HEK293 (cell line): ENCODE data around the gene KBTBD3.

ENCODE experiments used
- CTCF ChIP-seq: fragments of 450-650 bp; formaldehyde crosslinking; IDR thresholded peaks from 2 replicates; pipeline ENCODE4 v1.5.1; 2016; ENCODE audit warnings: missing biosample characterization, missing genetic modification characterization
- ELK4 ChIP-seq: IDR thresholded peaks from 2 replicates; pipeline ENCODE4 v1.6.1; 2011; ENCODE audit warnings: mild to moderate bottlenecking, low read depth, low read length, borderline replicate concordance
- REST ChIP-seq: fragments of 450-650 bp; formaldehyde crosslinking; IDR thresholded peaks from 2 replicates; pipeline ENCODE4 v1.5.1; 2016; ENCODE audit warnings: missing biosample characterization, missing genetic modification characterization
- ZBTB7A ChIP-seq: fragments of 450-650 bp; formaldehyde crosslinking; IDR thresholded peaks from 2 replicates; pipeline ENCODE4 v1.5.1; 2016; ENCODE audit warnings: low read depth, missing biosample characterization, missing genetic modification characterization
- ZFP41 ChIP-seq: fragments of 450-650 bp; formaldehyde crosslinking; IDR thresholded peaks from 2 replicates; pipeline ENCODE4 v1.5.1; 2016; ENCODE audit warnings: missing biosample characterization, missing genetic modification characterization, borderline replicate concordance
- ZNF157 ChIP-seq: fragments of 450-650 bp; formaldehyde crosslinking; IDR thresholded peaks from 2 replicates; pipeline ENCODE4 v1.5.1; 2016; ENCODE audit warnings: missing biosample characterization, missing genetic modification characterization
- ZNF398 ChIP-seq: fragments of 450-650 bp; formaldehyde crosslinking; IDR thresholded peaks from 2 replicates; pipeline ENCODE4 v1.5.1; 2017; ENCODE audit warnings: missing biosample characterization, missing genetic modification characterization
- ZNF513 ChIP-seq: fragments of 450-650 bp; IDR thresholded peaks from 2 replicates; pipeline ENCODE4 v1.5.1; 2018; ENCODE audit warnings: missing biosample characterization, missing genetic modification characterization
- ZNF639 ChIP-seq: fragments of 450-650 bp; formaldehyde crosslinking; IDR thresholded peaks from 2 replicates; pipeline ENCODE4 v1.5.1; 2016; ENCODE audit warnings: missing biosample characterization, missing genetic modification characterization
- ZNF843 ChIP-seq: fragments of 450-650 bp; formaldehyde crosslinking; IDR thresholded peaks from 2 replicates; pipeline ENCODE4 v1.5.1; 2016; ENCODE audit warnings: missing biosample characterization, missing genetic modification characterization
- ZXDB ChIP-seq: fragments of 450-650 bp; formaldehyde crosslinking; IDR thresholded peaks from 2 replicates; pipeline ENCODE4 v1.5.1; 2016; ENCODE audit warnings: missing biosample characterization, missing genetic modification characterization

- TF ChIP-seq CTCF (tag by site-specific recombination) (no peak), ELK4 (no peak), ZNF843 (tag by site-specific recombination) (no peak), REST (no peak), ZFP41 (tag by site-specific recombination) (no peak), ZNF513 (tag by site-specific recombination) (no peak), ZNF157 (tag by site-specific recombination) (no peak), ZNF398 (tag by site-specific recombination) (no peak), ZNF639 (tag by site-specific recombination) (no peak), ZBTB7A (no peak), ZXDB (tag by site-specific recombination) (no peak)
These were observed 46.5 kb downstream of the KBTBD3 start for GRCh38 chr11:106030609-106031008.
